ENCODE data around the gene ST6GALNAC4. TPM values are rescaled to one million over a fixed set of nuclear protein-coding genes. Genes with fewer than 3 reads are reported as not detected.

The ST6GALNAC4 gene
- total and polyA plus RNA-seq, 9 of the 15 experiments (the other 6 are each of a cell fraction or from before 2014, with no cell fraction given) = 2.6 to 43.1 (median 15.4) TPM

DNA sequence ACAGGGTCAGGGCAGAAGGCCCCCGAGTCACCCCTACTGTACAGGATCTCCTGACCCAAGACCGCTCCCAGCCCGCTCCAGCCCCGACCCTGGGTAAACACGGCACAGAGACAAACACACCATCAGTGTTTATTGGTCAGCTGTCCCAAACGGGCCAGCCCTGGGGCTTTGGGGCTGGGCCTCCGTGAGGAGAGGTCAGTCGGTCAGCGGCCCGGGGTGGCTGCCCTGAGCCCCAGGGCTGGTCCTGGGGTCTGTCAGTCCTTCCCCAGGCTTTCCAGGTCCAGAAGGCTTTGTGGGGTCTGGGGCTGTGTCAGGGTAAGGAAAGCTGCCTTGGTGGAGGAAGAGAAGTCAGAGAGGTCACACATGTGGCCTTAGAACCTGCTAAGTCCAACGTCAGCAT lies 18.1 kb upstream of the ST6GALNAC4 start:
- H3K4me2 ChIP-seq (ENCODE audit: insufficient read depth, low read length) = peak overlapping the region; percentile 97
- peak overlapping the region; percentile 63 to 96 for H3K9ac ChIP-seq (ENCODE audit: insufficient read depth in 1 of 2, low read depth in 2 of 2, low read length in 2 of 2)
- no peak for FAIRE-seq
- POLR2A ChIA-PET = interaction anchor here (0.6 to 1.6 kb wide), 3 partner anchors 25 to 123 kb away, joined by 3 to 4 read pairs (median 4); no protein-coding TSS in a partner anchor
- 59% methylated on average over 11 of the region's 11 CpGs for WGBS (ENCODE audit: insufficient coverage, low coverage, missing lambda C conversion rate)
- no peak overlapping the region for H2AFZ ChIP-seq (ENCODE audit: low read depth, low read length)
- peaks cover 45% of the 10 kb centered on the region for H3K79me2 ChIP-seq (ENCODE audit: control insufficient read depth, insufficient read depth, low read length)
- H3K4me3 ChIP-seq = peak overlapping the region; percentile 70; the same call in 1 of the 2 replicates
- TF ChIP-seq ZNF146 (CRISPR knock-in tag; IDR thresholded peaks at IDR 0.05; ENCODE audit: unreplicated experiment) (no peak), NBN (IDR thresholded peaks at IDR 0.05; ENCODE audit: low read depth) (no peak), KDM4B (IDR thresholded peaks at IDR 0.05; ENCODE audit: borderline replicate concordance in 2 of 2, low read depth in 1 of 2) (no peak), HNRNPLL (IDR thresholded peaks at IDR 0.05; ENCODE audit: low read depth, low read length, poor library complexity, severe bottlenecking) (no peak), ZNF165 (CRISPR knock-in tag; IDR thresholded peaks at IDR 0.05; ENCODE audit: borderline replicate concordance) (no peak), CAMTA2 (CRISPR knock-in tag; conservative IDR thresholded peaks at IDR 0.05) (no peak), RBFOX2 (IDR thresholded peaks at IDR 0.05; ENCODE audit: low read depth, low read length) (peak; percentile 53), SRSF9 (IDR thresholded peaks at IDR 0.05; ENCODE audit: borderline replicate concordance, low read depth, low read length) (no peak), JUN (IDR thresholded peaks at IDR 0.05; ENCODE audit: borderline replicate concordance, low read depth, low read length) (no peak), JUN (CRISPR knock-in tag; IDR thresholded peaks at IDR 0.05; ENCODE audit: borderline replicate concordance) (no peak), ZBTB7A (IDR thresholded peaks at IDR 0.05; ENCODE audit: borderline replicate concordance, control insufficient read depth, low read depth, low read length) (peak; percentile 13; the same call in 1 of the 2 replicates), GATAD2A (IDR thresholded peaks at IDR 0.05) (no peak), ZNF780A (CRISPR knock-in tag; IDR thresholded peaks at IDR 0.05) (no peak), NEUROD1 (IDR thresholded peaks at IDR 0.05; ENCODE audit: borderline replicate concordance, low read depth, low read length, partially characterized antibody) (no peak), CCAR2 (IDR thresholded peaks at IDR 0.05; ENCODE audit: low read depth, low read length) (no peak), PHB2 (IDR thresholded peaks at IDR 0.05; ENCODE audit: low read depth) (no peak), POLR2G (IDR thresholded peaks at IDR 0.05; ENCODE audit: low read depth, low read length) (peak; percentile 38; the same call in 1 of the 2 replicates), ZNF668 (CRISPR knock-in tag; IDR thresholded peaks at IDR 0.05) (no peak)
- TF ChIP-seq, protein P1, sequence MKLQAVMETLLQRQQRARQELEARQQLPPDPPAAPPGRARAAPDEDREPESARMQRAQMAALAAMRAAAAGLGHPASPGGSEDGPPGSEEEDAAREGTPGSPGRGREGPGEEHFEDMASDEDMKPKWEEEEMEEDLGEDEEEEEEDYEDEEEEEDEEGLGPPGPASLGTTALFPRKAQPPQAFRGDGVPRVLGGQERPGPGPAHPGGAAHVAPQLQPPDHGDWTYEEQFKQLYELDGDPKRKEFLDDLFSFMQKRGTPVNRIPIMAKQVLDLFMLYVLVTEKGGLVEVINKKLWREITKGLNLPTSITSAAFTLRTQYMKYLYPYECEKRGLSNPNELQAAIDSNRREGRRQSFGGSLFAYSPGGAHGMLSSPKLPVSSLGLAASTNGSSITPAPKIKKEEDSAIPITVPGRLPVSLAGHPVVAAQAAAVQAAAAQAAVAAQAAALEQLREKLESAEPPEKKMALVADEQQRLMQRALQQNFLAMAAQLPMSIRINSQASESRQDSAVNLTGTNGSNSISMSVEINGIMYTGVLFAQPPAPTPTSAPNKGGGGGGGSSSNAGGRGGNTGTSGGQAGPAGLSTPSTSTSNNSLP (IDR thresholded peaks at IDR 0.05; ENCODE audit: borderline replicate concordance, low read depth, low read length) = no peak
- H3K9me3 ChIP-seq (replicated peaks; ENCODE audit: control insufficient read depth, insufficient read depth, low read depth, low read length) = no peaks in the 10 kb centered on the region
- no peaks in the 10 kb centered on the region for H3K27me3 ChIP-seq (ENCODE audit: control insufficient read depth in 2 of 2, insufficient read depth in 2 of 2, low read length in 2 of 2)
- DNase-seq (ENCODE audit: extremely low read depth in 1 of 4, low spot score in 3 of 4) = no peak
- peaks cover 3% of the 10 kb centered on the region for H3K9me1 ChIP-seq (ENCODE audit: control insufficient read depth, insufficient read depth, low read length)
- H3K4me1 ChIP-seq (replicated peaks in 1 of 2; ENCODE audit: control insufficient read depth in 2 of 2, insufficient read depth in 2 of 2, low read length in 2 of 2) = peaks cover 58 to 83% of the 10 kb centered on the region in 2 experiments
- ATAC-seq = no peak
- in situ Hi-C loops (cut with MboI) = loop anchor here (5.0 kb wide), 2 partner anchors 97 to 182 kb away; no protein-coding TSS in a partner anchor
- H4K20me1 ChIP-seq (replicated peaks; ENCODE audit: control insufficient read depth, insufficient read depth, low read length) = peaks cover 18% of the 10 kb centered on the region; the same call in 1 of the 2 replicates
- no TSS peak for BruUV-seq (replicated peaks)
- intact Hi-C loops (cut with micrococcal nuclease) = no loop called here
- CTCF ChIA-PET (ENCODE audit: low intra/inter-chr PET ratio) = no interaction called here
- H3K36me3 ChIP-seq (ENCODE audit: control insufficient read depth, insufficient read depth, low read length) = peaks cover 27% of the 10 kb centered on the region; the same call in 2 of the 3 replicates
- H3K27ac ChIP-seq (ENCODE audit: extremely low read depth, low read depth, low read length) = peak overlapping the region; percentile 88
